K562 (cell line): ENCODE results near the gene DYNLT4. TPM values are rescaled to one million over a fixed set of nuclear protein-coding genes. Genes with fewer than 3 reads are reported as not detected.

Source experiments
- ATAC-seq: fragments of 200-7000 bp; cut with Tn5 transposase; 3 replicates; pipeline ENCODE4 v1.9.1; 2020; ENCODE audit warnings: moderate library complexity
- BruUV-seq: library from RNA; stranded (reverse); fragments of 400-500 nt; replicated peaks from 2 replicates; lab custom pipeline; 2021; lab: Mats Ljungman, UMichigan
- CTCF ChIA-PET: fragments of 300-600 bp; formaldehyde crosslinking; extraction: SDS; loops from one replicate; lab custom pipeline; 2021; ENCODE audit warnings: low intra/inter-chr PET ratio; lab: Yijun Ruan, JAX
- POLR2A ChIA-PET: fragments of 300-600, 350-650 bp; sonication (Branson Sonifier 250); formaldehyde crosslinking; extraction: SDS; loops from one replicate; lab custom pipeline; 2021; ENCODE audit warnings: antibody characterized with exemption, inconsistent platforms; lab: Yijun Ruan, JAX
- DNase-seq, 4 experiments: peaks; one replicate each; pipeline versions ENCODE4 v3.0.0 to v3.0.0-alpha.2; 2011 to 2018; ENCODE audit warnings: low spot score in 3 of 4, mixed read lengths in 3 of 4; ENCODE audit errors: extremely low read depth in 1 of 4
- FAIRE-seq: peaks from 2 replicates; lab custom pipeline; 2011; peaks lifted over from hg19 to GRCh38; lab: Jason Lieb, UNC
- H2AFZ ChIP-seq: 2 replicates; pipeline ENCODE4 v1.6.0; 2011; ENCODE audit warnings: low read depth, low read length, control low read depth, inconsistent platforms
- H3K27ac ChIP-seq: fragments of 200-600 bp; 3 replicates; pipeline ENCODE4 v1.8.0; 2011; ENCODE audit warnings: low read depth, mild to moderate bottlenecking, control low read depth, inconsistent platforms, low read length, moderate library complexity, mixed read lengths; ENCODE audit errors: extremely low read depth
- H3K27me3 ChIP-seq, 2 experiments: fragments of 300-600 bp in 1 of 2; 2 replicates in 1 of 2; 3 replicates in 1 of 2; pipeline versions ENCODE4 v1.6.0 to v1.8.0; 2011; ENCODE audit warnings: inconsistent platforms in 2 of 2, low read length in 2 of 2, mild to moderate bottlenecking in 1 of 2, mixed read lengths in 1 of 2, moderate library complexity in 1 of 2; ENCODE audit not compliant: control insufficient read depth in 2 of 2, insufficient read depth in 2 of 2
- H3K36me3 ChIP-seq: fragments of 300-600 bp; 3 replicates; pipeline ENCODE4 v1.8.0; 2011; ENCODE audit warnings: mild to moderate bottlenecking, low read length, inconsistent platforms; ENCODE audit not compliant: control insufficient read depth, insufficient read depth
- H3K4me1 ChIP-seq, 2 experiments: fragments of 200-600 bp in 1 of 2; replicated peaks in 1 of 2; 2 replicates in 1 of 2; 3 replicates in 1 of 2; pipeline versions ENCODE4 v1.5.1 to v1.8.0; 2011; ENCODE audit warnings: inconsistent platforms in 2 of 2, low read length in 2 of 2, mild to moderate bottlenecking in 1 of 2, mixed read lengths in 1 of 2, moderate library complexity in 1 of 2; ENCODE audit not compliant: control insufficient read depth in 2 of 2, insufficient read depth in 2 of 2
- H3K4me2 ChIP-seq: 2 replicates; pipeline ENCODE4 v1.6.1; 2011; ENCODE audit warnings: low read length, control low read depth, inconsistent platforms, mixed read lengths; ENCODE audit not compliant: insufficient read depth
- H3K4me3 ChIP-seq: fragments of 200-600 bp; sonication (generic), shearing (Covaris generic); 2 replicates; pipeline ENCODE4 v1.5.1; 2016; ENCODE audit warnings: control low read depth, inconsistent platforms
- H3K79me2 ChIP-seq: fragments of 200-600 bp; 3 replicates; pipeline ENCODE4 v1.8.0; 2011; ENCODE audit warnings: low read length, inconsistent platforms; ENCODE audit not compliant: control insufficient read depth, insufficient read depth
- H3K9ac ChIP-seq, 2 experiments: 2 replicates each; pipeline versions ENCODE4 v1.6.0 to v1.6.1; 2011; ENCODE audit warnings: low read depth in 2 of 2, low read length in 2 of 2, control low read depth in 1 of 2, inconsistent platforms in 1 of 2, mild to moderate bottlenecking in 1 of 2, mixed read lengths in 1 of 2; ENCODE audit not compliant: insufficient read depth in 1 of 2
- H3K9me1 ChIP-seq: one replicate; pipeline ENCODE4 v1.6.0; 2011; ENCODE audit warnings: inconsistent platforms, mild to moderate bottlenecking, low read length, moderate library complexity; ENCODE audit not compliant: control insufficient read depth, insufficient read depth
- H3K9me3 ChIP-seq: replicated peaks from 2 replicates; pipeline ENCODE4 v1.5.1; 2011; ENCODE audit warnings: low read depth, low read length, inconsistent platforms; ENCODE audit not compliant: control insufficient read depth, insufficient read depth
- H4K20me1 ChIP-seq: replicated peaks from 2 replicates; pipeline ENCODE4 v1.6.1; 2011; ENCODE audit warnings: low read length, inconsistent platforms, mixed read lengths; ENCODE audit not compliant: control insufficient read depth, insufficient read depth
- DIDO1 ChIP-seq: fragments of 450-650 bp; IDR thresholded peaks from 2 replicates; pipeline ENCODE4 v1.6.1; 2016; ENCODE audit warnings: low read depth, missing biosample characterization, missing genetic modification characterization
- FOXK2 ChIP-seq, 2 experiments: fragments of 450-650 bp; IDR thresholded peaks in 1 of 2; conservative IDR thresholded peaks in 1 of 2; 2 replicates each; pipeline ENCODE4 v1.6.1; 2016; ENCODE audit warnings: low read depth in 2 of 2, mild to moderate bottlenecking in 1 of 2
- SMARCB1 ChIP-seq: IDR thresholded peaks from 2 replicates; pipeline ENCODE4 v1.6.1; 2011; ENCODE audit warnings: improper control_type of control experiment, low read depth; ENCODE audit not compliant: insufficient read length
- ZBED1 ChIP-seq: IDR thresholded peaks from 2 replicates; pipeline ENCODE4 v1.6.1; 2014
- WGBS: fragments of 100-300 bp; shearing (Covaris generic); methylation state at CpG from one replicate; pipeline ENCODE4 v1.1.6; 2016; ENCODE audit warnings: low coverage, mixed read lengths; ENCODE audit not compliant: insufficient coverage; ENCODE audit errors: missing lambda C conversion rate; 5-methylcytosine and 5-hydroxymethylcytosine counted together
- in situ Hi-C: fragments of 300-500 bp; cut with MboI; formaldehyde crosslinking; loops from 4 replicates; pipeline ENCODE4 v1.15.0; 2018; ENCODE audit warnings: inconsistent platforms, mixed read lengths
- intact Hi-C: fragments of 100-400 bp; cut with micrococcal nuclease; formaldehyde crosslinking; loops from 2 replicates; pipeline ENCODE4 v1.14.2; 2022
- polyA plus RNA-seq, 8 experiments: library from polyadenylated mRNA; depleted of rRNA in 4 of 8; stranded (reverse) in 5 of 8; unstranded in 3 of 8; fragments of >200 nt; fragmentation: Nextera tagmentation in 2 of 8; fragmentation: Illumina TruSeq in 1 of 8; extraction: Ambion mirVana in 2 of 8; extraction: Trizol in 1 of 8; gene quantifications; 2 replicates each; pipeline versions ENCODE4 v1.2.1 to v1.2.3, GENCODE V29; 2011 to 2014; ENCODE audit warnings: inconsistent platforms in 1 of 8, missing spikeins in 1 of 8
- total RNA-seq, 7 experiments: library from RNA; depleted of rRNA in 6 of 7; stranded (reverse); fragments of >200 nt in 6 of 7; fragmentation: Illumina TruSeq in 2 of 7; extraction: Trizol in 2 of 7; gene quantifications; 2 replicates each; pipeline versions ENCODE4 v1.2.1 to v1.2.3, GENCODE V29; 2011 to 2021; ENCODE audit warnings: low replicate concordance in 1 of 7
- TF ChIP-seq, protein P1 (sequence below): IDR thresholded peaks from 2 replicates; pipeline ENCODE4 v1.6.1; 2014; ENCODE audit warnings: antibody characterized with exemption
- TF ChIP-seq, protein P2 (sequence below), 2 experiments: fragments of 450-650 bp in 1 of 2; IDR thresholded peaks; 2 replicates each; pipeline ENCODE4 v1.6.1; 2011 to 2017; ENCODE audit warnings: low read depth in 2 of 2, antibody characterized with exemption in 1 of 2, borderline replicate concordance in 1 of 2, low read length in 1 of 2, mild to moderate bottlenecking in 1 of 2, mixed read lengths in 1 of 2; ENCODE audit not compliant: control insufficient read depth in 1 of 2

DYNLT4 gene
- total and polyA plus RNA-seq, 9 of the 15 experiments (the other 6 are each of a cell fraction or from before 2014, with no cell fraction given), result 0.29 to 0.73 TPM; not detected in 7

DNA sequence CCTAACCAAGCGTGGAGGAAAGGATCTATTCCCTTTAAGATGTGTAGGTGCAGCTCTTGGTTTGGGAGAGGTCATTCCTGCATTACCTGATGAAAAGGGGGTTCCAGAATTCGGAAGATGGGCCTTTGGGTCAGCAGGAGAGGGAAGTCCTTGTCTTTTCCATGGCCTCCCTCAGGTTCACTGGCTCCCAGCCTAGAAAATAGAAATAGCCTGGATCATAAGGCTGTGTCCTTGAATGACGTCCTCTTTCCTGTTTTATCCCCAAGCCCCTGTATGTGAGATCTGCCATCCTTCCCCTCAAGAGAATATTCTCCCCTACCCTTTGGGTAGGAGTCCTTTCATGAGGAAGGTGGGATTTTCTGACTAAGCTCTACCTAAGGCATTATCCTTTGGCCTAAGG, 46.3 kb downstream of the DYNLT4 start:
- 98% methylated on average over 3 of the region's 3 CpGs for WGBS
- FAIRE-seq (no peak), DNase-seq (no peak), ATAC-seq (no peak)
- H3K36me3 ChIP-seq, result peaks cover 99% of the 10 kb centered on the region
- no peaks in the 10 kb centered on the region for H3K27me3 ChIP-seq
- ChIA-PET POLR2A (interaction anchor here (0.8 to 11.4 kb wide), 6 partner anchors 8 to 90 kb away, joined by 3 to 199 read pairs (median 8); partner anchors contain the start of genes RNU5D-1 and RPS8), CTCF (no interaction called here)
- no peaks in the 10 kb centered on the region; the same call in 2 of the 3 replicates for H3K79me2 ChIP-seq
- H3K4me3 ChIP-seq, result no peak overlapping the region
- H3K9me1 ChIP-seq, result peaks cover 5% of the 10 kb centered on the region
- no peak overlapping the region for H3K27ac ChIP-seq
- in situ Hi-C loops (no loop called here), intact Hi-C loops (no loop called here)
- no peak overlapping the region for H3K4me2 ChIP-seq
- TF ChIP-seq FOXK2 (conservative IDR thresholded peaks at IDR 0.05 in 1 of 2, IDR thresholded peaks at IDR 0.05 in 1 of 2; ENCODE audit: low read depth in 2 of 2), result no peak
- TF ChIP-seq, protein P1, sequence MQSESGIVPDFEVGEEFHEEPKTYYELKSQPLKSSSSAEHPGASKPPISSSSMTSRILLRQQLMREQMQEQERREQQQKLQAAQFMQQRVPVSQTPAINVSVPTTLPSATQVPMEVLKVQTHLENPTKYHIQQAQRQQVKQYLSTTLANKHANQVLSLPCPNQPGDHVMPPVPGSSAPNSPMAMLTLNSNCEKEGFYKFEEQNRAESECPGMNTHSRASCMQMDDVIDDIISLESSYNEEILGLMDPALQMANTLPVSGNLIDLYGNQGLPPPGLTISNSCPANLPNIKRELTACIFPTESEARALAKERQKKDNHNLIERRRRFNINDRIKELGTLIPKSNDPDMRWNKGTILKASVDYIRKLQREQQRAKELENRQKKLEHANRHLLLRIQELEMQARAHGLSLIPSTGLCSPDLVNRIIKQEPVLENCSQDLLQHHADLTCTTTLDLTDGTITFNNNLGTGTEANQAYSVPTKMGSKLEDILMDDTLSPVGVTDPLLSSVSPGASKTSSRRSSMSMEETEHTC, result no peak
- TF ChIP-seq, protein P2, sequence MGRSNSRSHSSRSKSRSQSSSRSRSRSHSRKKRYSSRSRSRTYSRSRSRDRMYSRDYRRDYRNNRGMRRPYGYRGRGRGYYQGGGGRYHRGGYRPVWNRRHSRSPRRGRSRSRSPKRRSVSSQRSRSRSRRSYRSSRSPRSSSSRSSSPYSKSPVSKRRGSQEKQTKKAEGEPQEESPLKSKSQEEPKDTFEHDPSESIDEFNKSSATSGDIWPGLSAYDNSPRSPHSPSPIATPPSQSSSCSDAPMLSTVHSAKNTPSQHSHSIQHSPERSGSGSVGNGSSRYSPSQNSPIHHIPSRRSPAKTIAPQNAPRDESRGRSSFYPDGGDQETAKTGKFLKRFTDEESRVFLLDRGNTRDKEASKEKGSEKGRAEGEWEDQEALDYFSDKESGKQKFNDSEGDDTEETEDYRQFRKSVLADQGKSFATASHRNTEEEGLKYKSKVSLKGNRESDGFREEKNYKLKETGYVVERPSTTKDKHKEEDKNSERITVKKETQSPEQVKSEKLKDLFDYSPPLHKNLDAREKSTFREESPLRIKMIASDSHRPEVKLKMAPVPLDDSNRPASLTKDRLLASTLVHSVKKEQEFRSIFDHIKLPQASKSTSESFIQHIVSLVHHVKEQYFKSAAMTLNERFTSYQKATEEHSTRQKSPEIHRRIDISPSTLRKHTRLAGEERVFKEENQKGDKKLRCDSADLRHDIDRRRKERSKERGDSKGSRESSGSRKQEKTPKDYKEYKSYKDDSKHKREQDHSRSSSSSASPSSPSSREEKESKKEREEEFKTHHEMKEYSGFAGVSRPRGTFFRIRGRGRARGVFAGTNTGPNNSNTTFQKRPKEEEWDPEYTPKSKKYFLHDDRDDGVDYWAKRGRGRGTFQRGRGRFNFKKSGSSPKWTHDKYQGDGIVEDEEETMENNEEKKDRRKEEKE (IDR thresholded peaks at IDR 0.05; ENCODE audit: borderline replicate concordance in 1 of 2, control insufficient read depth in 1 of 2, low read depth in 2 of 2, low read length in 1 of 2), result no peak
- TF ChIP-seq SMARCB1, result no peak
- TF ChIP-seq DIDO1 (tag), result no peak
- TF ChIP-seq ZBED1, result no peak
- no peak overlapping the region for H3K9ac ChIP-seq
- H3K4me1 ChIP-seq, result no peaks in the 10 kb centered on the region
- BruUV-seq, result no TSS peak
- no peaks in the 10 kb centered on the region for H3K9me3 ChIP-seq
- no peak overlapping the region for H2AFZ ChIP-seq
- H4K20me1 ChIP-seq, result 0 out of 2 replicates have a peak, but pooled peaks cover 4% of the 10 kb centered on the region
